ENCODE data around the gene MDH1B.
A peak's percentile ranks its signal among the peaks of the same experiment; 100 is the strongest.
"Not testable (repeated sequence)": the region's sequence is repeated elsewhere in the genome, so short reads cannot be mapped to it uniquely, and the experiment has no call there.

MDH1B gene

DNA sequence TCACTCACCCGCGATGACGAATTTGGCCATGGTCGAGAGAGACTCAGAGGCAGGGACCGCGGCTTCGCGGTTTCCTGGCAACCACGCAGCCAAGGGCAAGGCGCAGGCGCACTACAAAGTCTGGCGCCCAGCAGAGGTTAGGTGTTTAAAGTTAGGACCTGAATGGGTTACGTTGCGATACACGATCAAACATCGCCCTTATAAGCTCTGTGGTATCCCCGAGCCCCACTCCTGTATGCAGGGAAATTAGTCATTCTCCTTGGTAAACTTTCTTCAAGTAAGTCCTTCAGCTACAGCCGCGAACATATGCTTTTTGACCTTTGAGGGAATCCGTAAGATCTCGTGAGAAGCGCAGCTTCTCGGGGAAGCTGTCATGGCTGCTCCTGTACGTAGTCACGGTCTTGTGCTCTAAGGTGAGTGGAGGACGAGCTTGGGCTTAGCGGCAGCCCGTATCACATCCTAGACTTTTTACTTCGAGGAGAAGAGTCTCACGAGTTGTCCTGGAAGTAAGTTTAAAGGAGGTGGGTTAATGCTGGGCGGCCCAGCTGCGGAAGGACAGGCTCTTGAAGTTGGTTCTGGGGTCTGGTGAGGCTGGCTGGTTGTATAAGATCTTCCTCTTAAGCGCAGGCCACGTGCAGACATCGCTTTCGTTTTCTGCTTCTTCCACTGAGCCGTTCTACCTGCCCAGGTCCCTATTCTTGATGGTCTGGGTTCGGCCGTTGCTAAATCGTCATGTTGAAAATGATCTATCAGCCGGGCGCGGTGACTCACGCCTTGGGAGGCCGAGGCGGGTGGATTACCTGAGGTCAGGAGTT lies at the start of gene MDH1B, which contains the start of gene FASTKD2:
MDH1B (minus strand) TSS at position 87 of the 815 bp plus-strand sequence; CDS start at position 30, 57 bp downstream.
FASTKD2 (plus strand) TSS at position 365 of the 815 bp plus-strand sequence. CDS start 1,088 bp downstream, outside the sequence.
- DNase-seq (ENCODE audit: low read depth in 3 of 3) = peak; percentile 75 to 83 (median 81)

DNA sequence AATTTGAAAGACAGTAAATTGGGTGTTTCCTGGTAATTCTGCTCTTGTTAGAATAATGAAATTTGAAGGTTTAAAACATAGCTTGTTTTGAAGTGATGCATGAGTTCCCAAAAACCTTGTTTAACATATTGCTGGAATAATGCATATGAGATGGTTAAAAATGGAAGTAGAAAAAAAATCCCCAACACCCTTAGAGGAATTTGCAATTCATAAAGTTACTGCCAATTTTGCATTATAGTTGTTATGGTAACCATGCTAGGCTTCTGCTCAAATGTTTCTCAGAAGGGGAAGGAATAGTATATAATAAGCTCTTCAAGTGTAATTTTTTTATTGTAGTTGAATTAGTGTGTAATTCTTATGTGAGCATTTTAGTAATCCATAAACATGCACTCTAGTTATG lies 49.4 kb upstream of the MDH1B start:
- DNase-seq (ENCODE audit: low read depth in 3 of 3) = no peak

DNA sequence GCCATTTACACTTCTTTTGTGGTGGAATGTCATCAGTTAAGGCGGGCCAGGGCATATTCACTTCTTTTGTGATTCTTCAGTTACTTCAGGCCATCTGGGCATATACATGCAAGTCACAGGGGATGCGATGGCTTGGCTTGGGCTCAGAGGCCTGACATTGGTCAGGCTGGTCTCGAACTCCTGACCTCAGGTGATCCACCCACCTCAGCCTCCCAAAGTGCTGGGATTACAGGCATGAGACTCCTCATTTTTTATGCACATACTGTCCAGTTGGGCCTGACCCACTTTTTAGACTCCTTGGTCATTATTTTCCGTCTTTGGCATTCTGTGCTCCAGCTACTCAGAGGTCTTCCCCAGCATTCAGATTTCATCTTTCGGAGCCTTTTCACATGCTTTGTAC lies 47.3 kb upstream of the MDH1B start:
- DNase-seq (ENCODE audit: low read depth in 3 of 3) = not testable (repeated sequence)

DNA sequence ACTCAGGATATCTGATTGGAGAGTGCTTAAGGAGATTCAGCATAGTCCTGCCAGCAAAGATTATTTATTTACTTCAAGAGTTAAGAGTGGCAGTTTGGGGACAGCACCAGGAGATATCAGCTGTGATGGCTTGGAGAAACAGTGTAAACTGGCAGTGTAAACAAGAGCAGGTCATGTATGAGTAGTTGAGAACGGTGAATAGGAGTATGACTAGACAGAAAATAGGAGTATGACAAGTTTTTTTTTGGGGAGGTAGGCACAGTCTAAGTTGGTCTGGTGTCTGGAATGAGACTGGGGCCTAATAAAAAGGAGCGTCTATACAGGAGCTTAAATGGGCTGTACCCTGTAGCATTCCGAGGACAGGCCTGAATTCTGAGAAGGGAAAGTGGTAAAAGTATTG lies 42.5 kb upstream of the MDH1B start:
- not testable (repeated sequence) for DNase-seq (ENCODE audit: low read depth in 3 of 3)

GRCh38 chr2:206805887-206806607 lies 40.9 kb upstream of the MDH1B start:
- no peak for DNase-seq (ENCODE audit: low read depth in 3 of 3)

DNA sequence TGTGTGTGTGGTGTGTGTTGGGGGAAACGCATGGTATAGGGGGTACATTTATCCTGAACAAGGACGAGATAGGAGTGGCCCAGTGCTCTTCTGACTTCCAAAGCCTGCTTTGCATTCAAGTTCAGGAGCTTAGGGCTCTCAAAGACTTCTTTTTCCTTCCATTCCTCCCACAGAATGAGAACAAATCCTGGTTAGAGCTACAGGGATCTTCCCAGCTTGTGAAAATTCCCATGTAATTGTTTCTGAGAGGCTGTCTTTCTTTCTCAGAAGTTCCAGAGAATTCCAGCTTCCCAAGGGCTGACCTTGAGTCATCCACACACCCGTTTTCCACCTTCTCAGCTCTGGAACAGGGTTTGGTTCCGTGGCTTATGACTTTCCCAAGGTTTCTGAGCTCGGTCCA lies 39.2 kb upstream of the MDH1B start:
- DNase-seq (ENCODE audit: low read depth in 3 of 3) = no peak

- no peak for DNase-seq (ENCODE audit: low read depth in 3 of 3)
Observed at GRCh38 chr2:206802654-206803514, 37.8 kb upstream of the MDH1B start.

DNA sequence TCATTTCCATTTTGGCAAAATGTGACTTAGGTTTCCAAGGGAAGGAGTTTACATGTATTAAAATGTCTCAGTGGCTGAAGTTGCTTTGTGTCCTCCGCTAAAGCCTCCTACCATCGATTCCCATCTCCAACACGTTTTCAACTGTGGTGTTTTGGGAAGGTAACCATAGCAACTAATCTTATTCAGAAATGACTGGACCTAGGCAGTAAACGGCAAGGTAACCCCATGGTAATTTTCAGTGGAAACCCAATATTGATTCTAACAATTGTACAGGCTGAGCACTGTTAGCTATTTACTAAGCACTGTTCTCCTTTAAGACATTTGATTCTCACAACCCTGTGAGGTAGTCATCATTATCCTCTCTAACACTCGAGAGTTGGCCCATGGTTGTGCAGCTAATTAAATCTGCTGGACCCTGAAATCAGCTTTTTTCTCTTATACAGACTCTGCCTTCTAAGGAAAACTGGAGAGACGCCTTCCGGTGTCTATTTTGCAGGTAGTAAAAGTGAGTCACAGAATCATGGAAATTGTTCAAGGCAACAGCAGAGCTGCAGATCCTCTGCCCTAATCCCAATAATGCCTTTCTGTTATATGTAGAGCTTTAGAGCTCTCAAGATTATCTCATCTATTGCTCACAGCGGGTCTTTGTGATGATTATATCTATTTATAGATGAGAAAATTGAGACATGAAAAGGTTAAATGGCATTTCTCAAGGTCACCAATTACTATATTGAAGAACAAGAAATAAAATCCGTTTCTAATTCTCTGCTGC lies 36.5 kb upstream of the MDH1B start:
- DNase-seq (ENCODE audit: low read depth in 3 of 3) = no peak

GRCh38 chr2:206800506-206801417 lies 35.6 kb upstream of the MDH1B start:
- peak in 2 of 3 donors; percentile 11 to 16 for DNase-seq (ENCODE audit: low read depth in 3 of 3)

DNA sequence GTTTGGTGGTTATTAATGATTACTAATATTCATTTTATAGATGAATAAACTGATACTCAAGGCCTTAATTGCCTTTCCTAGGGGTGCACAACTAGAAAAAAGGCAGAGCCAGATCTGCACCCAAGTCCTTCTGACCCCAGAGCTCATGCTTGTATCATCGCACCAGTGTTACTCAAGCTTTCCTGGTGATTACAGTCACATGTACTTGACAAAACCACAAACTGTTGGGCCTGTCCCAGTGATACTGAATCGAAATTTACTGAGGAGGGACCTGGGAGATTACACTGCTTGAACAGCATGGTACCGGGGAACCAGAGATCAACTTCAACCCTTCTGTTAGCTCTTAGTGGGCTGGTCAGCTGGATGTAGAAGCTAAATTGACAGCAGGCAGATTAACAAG lies 34.0 kb upstream of the MDH1B start:
- DNase-seq (ENCODE audit: low read depth in 3 of 3) = no peak

GRCh38 chr2:206798000-206798399 lies 32.9 kb upstream of the MDH1B start:
- DNase-seq (ENCODE audit: low read depth in 3 of 3) = no peak

DNA sequence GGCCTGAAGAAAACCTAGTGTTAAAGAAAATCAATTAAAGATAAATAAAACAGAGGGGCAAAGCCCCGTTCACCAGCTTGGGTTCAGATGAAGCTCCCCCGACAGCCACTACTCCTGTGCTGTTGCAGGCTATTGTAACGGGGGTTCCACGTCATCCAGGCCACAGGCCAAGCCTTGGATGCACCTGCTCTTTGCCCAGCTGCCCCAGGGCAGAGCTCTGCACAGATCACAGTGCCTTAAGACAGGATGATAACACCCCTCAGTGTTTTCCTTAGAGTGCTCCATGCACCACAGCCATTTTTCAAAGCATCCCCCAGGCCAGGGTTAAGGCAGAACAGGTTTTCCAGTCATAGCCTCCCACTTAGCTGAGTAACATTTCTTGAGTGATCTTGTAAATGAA lies 32.2 kb upstream of the MDH1B start:
- no peak for DNase-seq (ENCODE audit: low read depth in 3 of 3)

GRCh38 chr2:206792645-206793044 lies 27.5 kb upstream of the MDH1B start:
- no peak for DNase-seq (ENCODE audit: low read depth in 3 of 3)

DNA sequence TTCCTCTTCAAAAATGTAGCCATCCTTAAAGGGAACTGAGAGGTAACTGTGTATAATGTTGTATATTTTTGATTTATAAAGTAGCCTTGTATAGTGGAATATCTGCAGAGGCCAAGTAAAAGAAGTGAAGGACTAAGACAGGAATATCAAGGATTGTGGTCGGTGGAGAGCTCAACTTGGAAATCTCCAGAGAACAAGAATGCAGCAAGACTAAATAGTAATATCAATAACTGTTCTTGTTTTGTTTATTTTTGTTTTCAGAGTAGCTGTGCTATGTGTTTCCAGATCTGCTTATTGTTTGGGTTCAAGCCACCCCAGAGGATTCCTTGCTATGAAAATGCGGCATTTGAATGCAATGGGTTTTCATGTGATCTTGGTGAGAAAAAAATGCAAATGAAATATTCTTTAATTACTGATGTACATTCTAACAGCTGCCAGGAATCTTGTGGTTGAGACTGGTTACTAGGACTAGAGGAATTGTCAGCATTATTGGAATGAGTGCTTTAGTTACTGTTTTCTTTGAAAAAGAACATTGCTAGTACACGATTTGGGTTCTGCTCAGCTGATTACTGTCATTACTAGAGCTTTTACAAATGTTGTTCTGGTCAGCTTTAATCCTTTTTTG lies 25.3 kb upstream of the MDH1B start:
- DNase-seq (ENCODE audit: low read depth in 3 of 3) = no peak

DNA sequence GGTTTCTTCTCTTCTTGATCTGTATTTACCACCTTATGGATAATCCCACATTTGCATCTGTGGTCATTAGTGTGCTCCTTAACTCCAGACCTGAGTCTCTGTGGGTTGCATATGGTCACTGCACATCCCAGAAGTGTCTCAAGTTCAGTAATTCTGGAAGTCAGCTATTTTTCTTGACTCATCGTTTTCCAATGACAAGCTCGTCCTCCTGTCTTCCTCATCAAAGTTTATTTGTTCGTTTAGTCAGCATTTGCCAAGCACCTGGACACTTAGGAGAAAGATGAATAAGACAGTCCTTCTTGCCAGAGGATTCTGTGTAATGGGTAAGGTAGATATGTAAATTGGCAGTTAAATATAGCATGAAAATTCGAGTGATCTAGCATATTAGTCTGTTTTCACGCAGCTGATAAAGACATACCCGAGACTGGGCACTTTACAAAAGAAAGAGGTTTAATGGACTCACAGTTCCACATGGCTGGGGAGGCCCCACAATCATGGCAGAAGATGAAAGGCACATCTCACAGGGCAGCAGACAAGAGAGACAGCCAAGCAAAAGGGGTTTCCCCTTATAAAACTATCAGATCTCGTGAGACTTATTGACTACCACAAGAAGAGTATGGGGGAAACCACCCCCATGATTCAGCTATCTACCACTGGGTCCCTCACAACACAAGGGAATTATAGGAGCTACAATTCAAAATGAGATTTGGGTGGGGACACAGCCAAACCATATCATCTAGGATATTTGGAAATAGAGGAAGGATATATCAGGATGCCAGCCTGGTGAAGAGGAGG lies 19.6 kb upstream of the MDH1B start:
- no peak for DNase-seq (ENCODE audit: low read depth in 3 of 3)

DNA sequence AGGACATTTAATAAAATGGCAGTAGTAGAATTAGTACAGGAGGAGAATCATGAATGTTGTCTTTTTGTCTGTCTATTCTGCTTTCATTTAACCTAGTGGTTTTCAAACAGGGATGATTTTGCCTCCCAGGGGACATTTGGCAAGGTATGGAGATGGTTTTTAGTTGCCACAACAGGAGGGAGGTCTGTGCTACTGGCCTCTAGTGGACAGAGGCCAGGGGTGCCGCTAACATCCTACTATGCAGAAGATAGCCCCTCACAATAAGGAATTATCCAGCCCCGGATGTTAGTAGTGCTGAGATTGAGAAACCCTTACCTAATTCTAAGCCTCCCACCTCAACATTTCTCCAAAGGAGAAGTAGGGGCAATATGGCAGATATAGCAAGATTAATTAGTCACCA lies 18.6 kb upstream of the MDH1B start:
- DNase-seq (ENCODE audit: low read depth in 3 of 3) = no peak

DNA sequence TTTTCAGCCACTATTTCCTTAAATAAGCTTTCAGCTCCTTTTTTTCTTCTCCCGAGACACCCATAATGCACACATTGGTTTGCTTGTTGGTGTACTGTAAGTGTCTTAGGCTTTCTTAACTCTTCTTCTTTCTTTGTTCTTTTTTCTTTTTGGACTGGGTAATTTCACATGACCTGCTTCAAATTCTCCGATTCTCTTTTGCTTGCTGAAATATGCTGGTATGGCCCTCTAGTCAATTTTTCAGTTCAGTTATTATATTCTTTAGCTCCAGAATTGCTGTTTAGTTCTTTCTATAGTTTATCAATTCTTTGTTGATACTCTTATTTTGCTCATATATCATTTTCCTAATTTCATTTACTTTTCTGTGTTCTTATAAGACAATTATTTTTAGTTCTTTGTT lies 15.5 kb upstream of the MDH1B start:
- DNase-seq (ENCODE audit: low read depth in 3 of 3) = no peak

DNA sequence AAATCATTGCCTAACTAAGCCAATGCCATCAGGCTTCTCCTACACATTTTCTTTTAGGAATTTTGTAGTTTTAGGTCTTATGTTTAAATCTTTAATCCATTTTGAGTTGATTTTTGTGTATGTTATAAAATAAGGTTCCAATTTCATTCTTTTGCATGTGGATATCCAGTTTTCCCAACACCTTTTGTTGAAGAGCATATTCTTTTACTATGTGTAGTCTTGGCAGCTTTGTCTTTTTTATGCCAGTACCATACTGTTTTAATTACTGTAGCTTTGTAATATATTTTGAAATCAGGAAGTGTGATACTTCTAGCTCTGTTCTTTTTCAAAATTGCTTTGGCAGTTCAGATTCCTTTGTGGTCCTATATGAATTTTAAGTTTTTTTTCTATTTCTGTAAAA lies 11.3 kb upstream of the MDH1B start:
- DNase-seq (ENCODE audit: low read depth in 3 of 3) = no peak

GRCh38 chr2:206774871-206775270 lies 9.7 kb upstream of the MDH1B start:
- DNase-seq (ENCODE audit: low read depth in 3 of 3) = no peak

Data from stimulated activated CD4-positive, alpha-beta T cell treated with anti-CD3 and anti-CD28 coated beads, TNF-alpha, amount 100 ng/mL, for 48 hours (primary cell).